ENCODE data around the gene PPM1H.

Gene PPM1H

DNA sequence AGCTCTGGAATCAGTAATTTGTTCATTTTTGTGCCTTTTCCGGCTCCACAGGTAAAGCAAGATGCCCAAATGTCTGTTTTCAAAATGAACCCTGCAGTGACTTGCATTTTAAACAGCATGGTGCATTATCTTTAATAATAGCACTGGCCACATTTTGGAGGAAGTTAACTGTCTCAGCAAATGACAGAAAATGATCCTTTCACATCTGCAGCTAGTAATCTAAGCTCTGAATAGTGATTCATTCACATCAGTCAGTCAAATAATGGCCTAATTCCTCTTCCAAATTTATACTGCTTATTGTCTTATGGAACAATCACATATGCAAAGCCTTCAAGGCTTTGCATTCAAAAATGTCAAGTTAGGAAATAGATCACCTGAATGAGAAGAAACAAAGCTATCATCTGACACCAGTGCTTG is 75.6 kb downstream of the PPM1H start:
- DNase-seq (ENCODE audit: extremely low read depth, insufficient read length) = no peak
- TF ChIP-seq, protein P1, sequence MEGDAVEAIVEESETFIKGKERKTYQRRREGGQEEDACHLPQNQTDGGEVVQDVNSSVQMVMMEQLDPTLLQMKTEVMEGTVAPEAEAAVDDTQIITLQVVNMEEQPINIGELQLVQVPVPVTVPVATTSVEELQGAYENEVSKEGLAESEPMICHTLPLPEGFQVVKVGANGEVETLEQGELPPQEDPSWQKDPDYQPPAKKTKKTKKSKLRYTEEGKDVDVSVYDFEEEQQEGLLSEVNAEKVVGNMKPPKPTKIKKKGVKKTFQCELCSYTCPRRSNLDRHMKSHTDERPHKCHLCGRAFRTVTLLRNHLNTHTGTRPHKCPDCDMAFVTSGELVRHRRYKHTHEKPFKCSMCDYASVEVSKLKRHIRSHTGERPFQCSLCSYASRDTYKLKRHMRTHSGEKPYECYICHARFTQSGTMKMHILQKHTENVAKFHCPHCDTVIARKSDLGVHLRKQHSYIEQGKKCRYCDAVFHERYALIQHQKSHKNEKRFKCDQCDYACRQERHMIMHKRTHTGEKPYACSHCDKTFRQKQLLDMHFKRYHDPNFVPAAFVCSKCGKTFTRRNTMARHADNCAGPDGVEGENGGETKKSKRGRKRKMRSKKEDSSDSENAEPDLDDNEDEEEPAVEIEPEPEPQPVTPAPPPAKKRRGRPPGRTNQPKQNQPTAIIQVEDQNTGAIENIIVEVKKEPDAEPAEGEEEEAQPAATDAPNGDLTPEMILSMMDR (IDR thresholded peaks at IDR 0.05; ENCODE audit: insufficient read depth, low read length, poor library complexity, severe bottlenecking) = no peak
- Histone ChIP-seq H3K4me3 (replicated peaks; ENCODE audit: low read depth, low read length) (no peak overlapping the region), H3K36me3 (ENCODE audit: control insufficient read depth, insufficient read depth, low read length) (no peaks in the 10 kb centered on the region), H3K27me3 (replicated peaks; ENCODE audit: control insufficient read depth, insufficient read depth, low read length) (no peaks in the 10 kb centered on the region)

DNA sequence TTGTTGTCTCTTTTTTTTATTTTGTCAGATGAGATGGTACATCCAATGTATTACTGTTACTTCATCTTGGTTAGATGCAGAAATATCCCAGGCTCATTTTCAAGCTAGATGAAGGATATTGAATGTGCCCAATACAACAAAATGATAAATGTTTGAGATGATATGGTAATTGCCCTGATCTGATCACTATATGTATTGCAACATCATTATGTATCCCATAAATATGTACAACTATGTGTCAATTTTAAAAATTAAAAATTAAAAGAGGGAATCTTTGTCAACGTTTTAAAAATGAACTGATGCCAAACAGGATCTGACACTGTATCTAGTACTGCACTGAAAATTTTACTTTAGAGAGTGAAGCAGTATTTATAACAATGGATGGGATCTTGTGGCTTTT is 78.5 kb downstream of the PPM1H start:
- H3K4me3 ChIP-seq (replicated peaks; ENCODE audit: low read depth, low read length) = no peak overlapping the region
- TF ChIP-seq, protein P1 (IDR thresholded peaks at IDR 0.05; ENCODE audit: insufficient read depth, low read length, poor library complexity, severe bottlenecking) = no peak
- H3K36me3 ChIP-seq (ENCODE audit: control insufficient read depth, insufficient read depth, low read length) = no peaks in the 10 kb centered on the region
- no peaks in the 10 kb centered on the region for H3K27me3 ChIP-seq (replicated peaks; ENCODE audit: control insufficient read depth, insufficient read depth, low read length)
- DNase-seq (ENCODE audit: extremely low read depth, insufficient read length) = no peak

DNA sequence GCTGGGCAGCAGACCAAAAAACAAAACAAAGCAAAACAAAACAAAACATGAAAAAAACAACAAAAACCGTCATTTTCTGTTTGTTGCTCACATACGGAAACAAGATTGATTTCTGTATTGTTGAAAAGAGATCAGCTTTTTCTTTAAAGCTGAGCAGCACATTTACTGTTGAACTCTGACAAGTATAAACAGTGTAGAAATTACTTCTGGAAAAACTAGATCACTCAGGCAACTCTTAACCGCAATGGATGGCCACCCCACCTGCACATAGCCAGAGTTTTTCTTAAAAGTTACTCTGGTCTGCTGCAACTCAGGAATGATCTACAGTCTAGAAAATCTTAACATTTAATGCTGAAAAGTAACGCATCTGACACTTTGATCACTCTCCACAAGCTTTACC is 80.9 kb downstream of the PPM1H start:
- no peak for DNase-seq (ENCODE audit: extremely low read depth, insufficient read length)
- H3K27me3 ChIP-seq (replicated peaks; ENCODE audit: control insufficient read depth, insufficient read depth, low read length) = no peaks in the 10 kb centered on the region
- H3K4me3 ChIP-seq (replicated peaks; ENCODE audit: low read depth, low read length) = no peak overlapping the region
- H3K36me3 ChIP-seq (ENCODE audit: control insufficient read depth, insufficient read depth, low read length) = no peaks in the 10 kb centered on the region
- TF ChIP-seq, protein P1 (IDR thresholded peaks at IDR 0.05; ENCODE audit: insufficient read depth, low read length, poor library complexity, severe bottlenecking) = no peak

GRCh38 chr12:62849398-62849797 is 85.6 kb downstream of the PPM1H start:
- no peak for DNase-seq (ENCODE audit: extremely low read depth, insufficient read length)
- Histone ChIP-seq H3K36me3 (ENCODE audit: control insufficient read depth, insufficient read depth, low read length) (no peaks in the 10 kb centered on the region), H3K4me3 (replicated peaks; ENCODE audit: low read depth, low read length) (no peak overlapping the region), H3K27me3 (replicated peaks; ENCODE audit: control insufficient read depth, insufficient read depth, low read length) (no peaks in the 10 kb centered on the region)
- TF ChIP-seq, protein P1 (IDR thresholded peaks at IDR 0.05; ENCODE audit: insufficient read depth, low read length, poor library complexity, severe bottlenecking) = no peak

DNA sequence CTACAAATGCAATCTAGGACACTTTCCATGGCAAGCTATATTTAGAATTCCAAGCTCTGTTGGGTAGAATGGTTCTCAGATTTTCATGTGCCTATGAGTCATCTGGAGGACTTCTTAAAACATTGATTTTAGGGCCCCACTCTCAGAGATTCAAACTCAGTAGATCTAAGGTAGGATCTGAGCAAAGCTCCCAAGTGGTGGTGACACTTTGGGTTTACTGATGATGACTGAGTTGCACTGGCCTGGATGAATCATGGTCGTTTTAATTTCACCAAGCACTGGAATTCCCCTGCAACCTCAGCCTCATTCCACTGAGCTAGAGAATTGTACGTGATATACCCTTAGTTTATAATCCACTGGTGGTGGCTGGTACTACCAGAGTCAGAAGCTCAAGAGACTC is 86.5 kb downstream of the PPM1H start:
- DNase-seq (ENCODE audit: extremely low read depth, insufficient read length) = no peak
- no peaks in the 10 kb centered on the region for H3K36me3 ChIP-seq (ENCODE audit: control insufficient read depth, insufficient read depth, low read length)
- no peaks in the 10 kb centered on the region for H3K27me3 ChIP-seq (replicated peaks; ENCODE audit: control insufficient read depth, insufficient read depth, low read length)
- TF ChIP-seq, protein P1 (IDR thresholded peaks at IDR 0.05; ENCODE audit: insufficient read depth, low read length, poor library complexity, severe bottlenecking) = no peak
- H3K4me3 ChIP-seq (replicated peaks; ENCODE audit: low read depth, low read length) = no peak overlapping the region

DNA sequence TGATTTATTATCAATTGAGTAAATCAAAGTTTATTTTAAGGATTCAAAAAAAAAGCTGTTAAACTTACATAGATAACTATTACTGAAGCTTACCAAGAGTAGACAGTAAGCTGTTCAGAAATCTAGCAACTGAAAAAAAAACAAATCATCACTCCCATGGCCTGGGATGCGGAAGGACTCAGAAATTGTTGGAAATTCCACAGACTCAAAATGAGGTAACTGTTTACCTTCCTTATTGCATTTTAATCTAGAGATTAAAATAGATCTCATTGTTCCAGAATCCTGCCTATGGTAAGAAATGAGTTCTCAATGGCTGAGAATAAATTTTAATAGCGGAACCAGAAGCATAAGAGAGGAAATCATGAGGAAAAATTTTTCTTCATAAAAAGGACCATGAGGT is 87.2 kb downstream of the PPM1H start:
- Histone ChIP-seq H3K4me3 (replicated peaks; ENCODE audit: low read depth, low read length) (no peak overlapping the region), H3K27me3 (replicated peaks; ENCODE audit: control insufficient read depth, insufficient read depth, low read length) (no peaks in the 10 kb centered on the region), H3K36me3 (ENCODE audit: control insufficient read depth, insufficient read depth, low read length) (no peaks in the 10 kb centered on the region)
- DNase-seq (ENCODE audit: extremely low read depth, insufficient read length) = no peak
- TF ChIP-seq, protein P1 (IDR thresholded peaks at IDR 0.05; ENCODE audit: insufficient read depth, low read length, poor library complexity, severe bottlenecking) = no peak

Data from GM06990 (cell line).